ENCODE results near the gene TTC33.
"Not testable (repeated sequence)": the region's sequence is repeated elsewhere in the genome, so short reads cannot be mapped to it uniquely, and the experiment has no call there.

TTC33 gene

GRCh38 chr5:40679148-40679912, 76.4 kb downstream of the TTC33 start:
- DNase-seq: peak; percentile 86

GRCh38 chr5:40678460-40679147, 77.2 kb downstream of the TTC33 start:
- DNase-seq: no peak

GRCh38 chr5:40678026-40678425, 77.7 kb downstream of the TTC33 start:
- no peak for DNase-seq

- no peak for DNase-seq
These were observed 78.3 kb downstream of the TTC33 start for GRCh38 chr5:40677456-40677855.

GRCh38 chr5:40676613-40677343, 79.0 kb downstream of the TTC33 start:
- DNase-seq: no peak

GRCh38 chr5:40675396-40676133, 80.2 kb downstream of the TTC33 start:
- DNase-seq: no peak

- DNase-seq: no peak
These were observed 81.0 kb downstream of the TTC33 start for GRCh38 chr5:40674661-40675235.

GRCh38 chr5:40672425-40672824, 83.3 kb downstream of the TTC33 start:
- no peak for DNase-seq

GRCh38 chr5:40669606-40670390, 86.0 kb downstream of the TTC33 start:
- DNase-seq: no peak

- no peak for DNase-seq
These were observed 88.5 kb downstream of the TTC33 start for GRCh38 chr5:40667161-40667663.

- DNase-seq: no peak
These were observed 89.1 kb downstream of the TTC33 start for GRCh38 chr5:40666657-40667056.

- DNase-seq: no peak
These were observed 90.0 kb downstream of the TTC33 start for GRCh38 chr5:40665635-40666298.

GRCh38 chr5:40660751-40661150, 95.0 kb downstream of the TTC33 start:
- no peak for DNase-seq

GRCh38 chr5:40656766-40657165, 99.0 kb downstream of the TTC33 start:
- DNase-seq: no peak

- DNase-seq: not testable (repeated sequence)
These were observed 99.7 kb downstream of the TTC33 start for GRCh38 chr5:40656091-40656490.

- DNase-seq: no peak
These were observed 100.6 kb downstream of the TTC33 start for GRCh38 chr5:40655138-40655537.

- no peak for DNase-seq
These were observed 101.3 kb downstream of the TTC33 start for GRCh38 chr5:40654377-40654991.

GRCh38 chr5:40653221-40654022, 102.3 kb downstream of the TTC33 start:
- DNase-seq: no peak

- no peak for DNase-seq
These were observed 103.1 kb downstream of the TTC33 start for GRCh38 chr5:40652441-40653220.
